Astrocyte (in vitro differentiated cells and primary cell): Measurements from ENCODE around the gene FEV. TPM values are rescaled to one million over a fixed set of nuclear protein-coding genes. Genes with fewer than 3 reads are reported as not detected.

Experiments
- DNase-seq: peaks from one replicate; pipeline ENCODE4 v3.0.0-alpha.2; 2010; ENCODE audit warnings: low read depth
- FAIRE-seq: peaks from 2 replicates; lab custom pipeline; 2011; peaks lifted over from hg19 to GRCh38; lab: Jason Lieb, UNC
- H2AFZ ChIP-seq: 2 replicates; pipeline ENCODE4 v1.6.0; 2012; ENCODE audit warnings: low read depth, low read length, inconsistent platforms
- H3K27ac ChIP-seq: 2 replicates; pipeline ENCODE4 v1.5.1; 2011; ENCODE audit warnings: low read depth, low read length, inconsistent platforms
- H3K27me3 ChIP-seq: 2 replicates; pipeline ENCODE4 v1.6.0; 2011; ENCODE audit warnings: low read length, inconsistent platforms; ENCODE audit not compliant: insufficient read depth
- H3K36me3 ChIP-seq: 2 replicates; pipeline ENCODE4 v1.5.1; 2011; ENCODE audit warnings: low read length, inconsistent platforms; ENCODE audit not compliant: insufficient read depth
- H3K4me1 ChIP-seq: 2 replicates; pipeline ENCODE4 v1.5.1; 2011; ENCODE audit warnings: low read length, inconsistent platforms; ENCODE audit not compliant: insufficient read depth
- H3K4me2 ChIP-seq: 2 replicates; pipeline ENCODE4 v1.6.0; 2012; ENCODE audit warnings: low read length, inconsistent platforms
- H3K4me3 ChIP-seq: 2 replicates; pipeline ENCODE4 v1.5.1; 2011; ENCODE audit warnings: low read depth, mild to moderate bottlenecking, low read length, inconsistent platforms; ENCODE audit not compliant: insufficient read depth
- H3K79me2 ChIP-seq: 2 replicates; pipeline ENCODE4 v1.6.0; 2012; ENCODE audit warnings: mild to moderate bottlenecking, low read length, inconsistent platforms; ENCODE audit not compliant: insufficient read depth
- H3K9ac ChIP-seq: 2 replicates; pipeline ENCODE4 v1.6.0; 2012; ENCODE audit warnings: mild to moderate bottlenecking, low read length, inconsistent platforms
- H3K9me3 ChIP-seq: 2 replicates; pipeline ENCODE4 v1.5.1; 2012; ENCODE audit warnings: low read depth, mild to moderate bottlenecking, low read length, inconsistent platforms; ENCODE audit not compliant: insufficient read depth
- H4K20me1 ChIP-seq: 2 replicates; pipeline ENCODE4 v1.6.0; 2012; ENCODE audit warnings: low read length, inconsistent platforms; ENCODE audit not compliant: insufficient read depth
- H3K27ac Mint-ChIP-seq: one replicate; pipeline ENCODE4 v1.8.0; 2021; ENCODE audit warnings: mild to moderate bottlenecking, mixed read lengths; ENCODE audit not compliant: unreplicated experiment
- H3K27me3 Mint-ChIP-seq: one replicate; pipeline ENCODE4 v1.8.0; 2021; ENCODE audit warnings: low read depth, mixed read lengths; ENCODE audit not compliant: unreplicated experiment
- H3K36me3 Mint-ChIP-seq: one replicate; pipeline ENCODE4 v1.8.0; 2021; ENCODE audit warnings: low read depth, mixed read lengths; ENCODE audit not compliant: unreplicated experiment
- H3K4me1 Mint-ChIP-seq: one replicate; pipeline ENCODE4 v1.8.0; 2021; ENCODE audit warnings: low read depth, mixed read lengths; ENCODE audit not compliant: unreplicated experiment
- H3K4me3 Mint-ChIP-seq: one replicate; pipeline ENCODE4 v1.8.0; 2021; ENCODE audit warnings: mild to moderate bottlenecking, moderate library complexity, mixed read lengths; ENCODE audit not compliant: unreplicated experiment
- H3K9me3 Mint-ChIP-seq: one replicate; pipeline ENCODE4 v1.8.0; 2021; ENCODE audit warnings: mild to moderate bottlenecking, mixed read lengths; ENCODE audit not compliant: unreplicated experiment
- EZH2 ChIP-seq: IDR thresholded peaks from 2 replicates; pipeline ENCODE4 v1.6.1; 2012; ENCODE audit warnings: mild to moderate bottlenecking, low read length, inconsistent platforms; ENCODE audit not compliant: insufficient read depth
- total RNA-seq: library from RNA; stranded (reverse); gene quantifications from 2 replicates; pipeline ENCODE4 v1.2.1, GENCODE V29; 2021
- TF ChIP-seq, protein P1 (sequence below): IDR thresholded peaks from 2 replicates; pipeline ENCODE4 v1.5.1; 2011; ENCODE audit warnings: low read depth, mild to moderate bottlenecking, inconsistent platforms, low read length, moderate library complexity; ENCODE audit not compliant: insufficient read depth

The FEV gene
- total RNA-seq, 1 donor from 2014 or later = not detected

DNA sequence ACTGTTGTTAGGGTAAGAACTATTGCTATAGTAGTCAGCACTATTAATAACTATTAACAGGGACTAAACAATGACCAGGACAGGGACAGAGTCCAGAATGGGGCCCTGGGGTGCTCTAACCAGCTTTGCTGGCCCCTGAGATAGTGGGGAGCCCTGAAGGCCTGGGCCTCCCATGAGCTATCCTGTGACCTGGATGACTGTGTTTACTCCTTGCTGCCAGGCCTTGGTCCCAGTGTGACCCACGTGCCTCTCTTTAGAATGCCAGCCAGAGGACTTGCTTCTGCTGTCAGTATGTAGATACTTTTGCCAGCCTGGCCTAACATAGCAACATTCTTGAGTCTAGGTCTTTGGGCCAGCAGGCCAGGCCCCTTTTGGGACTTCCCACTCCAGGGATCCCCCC is 14.1 kb downstream of the FEV start:
- Mint-ChIP-seq H3K4me3 (no peak overlapping the region), H3K9me3 (peaks cover 2% of the 10 kb centered on the region), H3K4me1 (no peaks in the 10 kb centered on the region), H3K36me3 (no peaks in the 10 kb centered on the region), H3K27me3 (peaks cover 71% of the 10 kb centered on the region), H3K27ac (no peak overlapping the region)
- Histone ChIP-seq H3K27me3 (peaks cover 46% of the 10 kb centered on the region), H3K36me3 (no peaks in the 10 kb centered on the region), H3K9me3 (no peaks in the 10 kb centered on the region), H3K27ac (no peak overlapping the region), H3K4me3 (no peak overlapping the region), H2AFZ (no peak overlapping the region), H3K9ac (no peak overlapping the region), H3K4me2 (no peak overlapping the region), H4K20me1 (no peaks in the 10 kb centered on the region), H3K79me2 (no peaks in the 10 kb centered on the region), H3K4me1 (no peaks in the 10 kb centered on the region)
- DNase-seq = no peak
- TF ChIP-seq EZH2 = no peak
- TF ChIP-seq, protein P1, sequence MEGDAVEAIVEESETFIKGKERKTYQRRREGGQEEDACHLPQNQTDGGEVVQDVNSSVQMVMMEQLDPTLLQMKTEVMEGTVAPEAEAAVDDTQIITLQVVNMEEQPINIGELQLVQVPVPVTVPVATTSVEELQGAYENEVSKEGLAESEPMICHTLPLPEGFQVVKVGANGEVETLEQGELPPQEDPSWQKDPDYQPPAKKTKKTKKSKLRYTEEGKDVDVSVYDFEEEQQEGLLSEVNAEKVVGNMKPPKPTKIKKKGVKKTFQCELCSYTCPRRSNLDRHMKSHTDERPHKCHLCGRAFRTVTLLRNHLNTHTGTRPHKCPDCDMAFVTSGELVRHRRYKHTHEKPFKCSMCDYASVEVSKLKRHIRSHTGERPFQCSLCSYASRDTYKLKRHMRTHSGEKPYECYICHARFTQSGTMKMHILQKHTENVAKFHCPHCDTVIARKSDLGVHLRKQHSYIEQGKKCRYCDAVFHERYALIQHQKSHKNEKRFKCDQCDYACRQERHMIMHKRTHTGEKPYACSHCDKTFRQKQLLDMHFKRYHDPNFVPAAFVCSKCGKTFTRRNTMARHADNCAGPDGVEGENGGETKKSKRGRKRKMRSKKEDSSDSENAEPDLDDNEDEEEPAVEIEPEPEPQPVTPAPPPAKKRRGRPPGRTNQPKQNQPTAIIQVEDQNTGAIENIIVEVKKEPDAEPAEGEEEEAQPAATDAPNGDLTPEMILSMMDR = no peak
- no peak for FAIRE-seq

- H3K9ac ChIP-seq = peak overlapping the region; percentile 55
- H2AFZ ChIP-seq = no peak overlapping the region
- H3K4me2 ChIP-seq = peak overlapping the region; percentile 72
Measured at GRCh38 chr2:218964041-218964771, 20.8 kb downstream of the FEV start.

More at GRCh38 chr2:218964041-218964771, 20.8 kb downstream of the FEV start:
- peaks cover 4% of the 10 kb centered on the region for H4K20me1 ChIP-seq
- no peaks in the 10 kb centered on the region for H3K36me3 ChIP-seq
- Mint-ChIP-seq H3K4me1 (peaks cover 16% of the 10 kb centered on the region), H3K27ac (peak overlapping the region; percentile 97), H3K4me3 (peak overlapping the region; percentile 82), H3K27me3 (peaks cover 44% of the 10 kb centered on the region), H3K36me3 (no peaks in the 10 kb centered on the region), H3K9me3 (no peaks in the 10 kb centered on the region)
- peaks cover 12% of the 10 kb centered on the region for H3K4me1 ChIP-seq
- FAIRE-seq = no peak
- peaks cover 31% of the 10 kb centered on the region for H3K27me3 ChIP-seq
- no peaks in the 10 kb centered on the region for H3K79me2 ChIP-seq
- TF ChIP-seq EZH2 = no peak
- TF ChIP-seq, protein P1 = no peak
- peak; percentile 87 for DNase-seq
- no peak overlapping the region for H3K4me3 ChIP-seq
- H3K27ac ChIP-seq = peak overlapping the region; percentile 41
- no peaks in the 10 kb centered on the region for H3K9me3 ChIP-seq
